Ovary (tissue), 3 donors: ENCODE results near the gene PRTFDC1.

Experiments
- CTCF ChIP-seq, 3 donors: fragments of 450-650 bp in 2 of 3; fragments of 200-600 bp in 1 of 3; IDR thresholded peaks; one replicate each; pipeline versions ENCODE4 v1.5.1 to v1.8.0; 2016 to 2022; ENCODE audit warnings: antibody characterized with exemption in 3 of 3, mild to moderate bottlenecking in 1 of 3
- POLR2A ChIP-seq: fragments of 450-650 bp; IDR thresholded peaks from one replicate; pipeline ENCODE4 v1.6.1; 2017; ENCODE audit warnings: antibody characterized with exemption, mild to moderate bottlenecking, moderate library complexity
- donor health status: DM: no; HTN: no; CAD: no.

DNA sequence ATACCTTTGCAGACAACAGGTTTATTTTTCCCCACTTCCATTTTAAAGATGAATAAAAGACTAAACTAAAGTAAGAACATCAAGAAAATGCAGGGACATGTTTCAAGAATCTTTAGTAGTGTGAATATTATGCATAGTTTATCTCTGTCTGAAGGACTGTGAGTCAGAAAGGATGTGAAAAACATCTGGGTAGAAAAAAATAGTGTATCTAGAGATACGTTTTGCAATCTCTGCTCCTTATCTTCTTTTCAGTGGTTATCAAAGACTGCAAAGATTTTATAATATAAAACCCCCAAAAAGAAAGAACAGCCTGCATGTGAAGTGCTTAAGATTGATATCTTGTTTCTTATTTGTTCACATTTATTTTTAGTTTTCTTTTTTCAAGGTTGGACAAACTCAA lies 126.9 kb downstream of the PRTFDC1 start:
- TF ChIP-seq CTCF (IDR thresholded peaks at IDR 0.05) (no peak), POLR2A (no peak)
